Vagina (tissue), 2 donors: Measurements from ENCODE around the gene VN1R4.

Experiments
- POLR2A ChIP-seq, 2 donors: fragments of 450-650 bp; IDR thresholded peaks; one replicate each; pipeline ENCODE4 v1.6.1; 2017; ENCODE audit warnings: antibody characterized with exemption in 2 of 2, mild to moderate bottlenecking in 2 of 2, moderate library complexity in 2 of 2
- POLR2AphosphoS5 ChIP-seq, 2 donors: sonication (generic); formaldehyde crosslinking; IDR thresholded peaks; one replicate each; pipeline ENCODE4 v1.9.0; 2017; ENCODE audit warnings: antibody characterized with exemption in 2 of 2, mild to moderate bottlenecking in 2 of 2, low read depth in 1 of 2; ENCODE audit not compliant: insufficient read depth in 1 of 2
- TF ChIP-seq, protein P1 (sequence below), 3 experiments: fragments of 450-650 bp in 2 of 3; fragments of 200-600 bp in 1 of 3; sonication (generic) in 1 of 3; IDR thresholded peaks; one replicate each; pipeline ENCODE4 v1.5.1; 2017 to 2019; ENCODE audit warnings: antibody characterized with exemption in 3 of 3, mild to moderate bottlenecking in 2 of 3, moderate library complexity in 2 of 3

DNA sequence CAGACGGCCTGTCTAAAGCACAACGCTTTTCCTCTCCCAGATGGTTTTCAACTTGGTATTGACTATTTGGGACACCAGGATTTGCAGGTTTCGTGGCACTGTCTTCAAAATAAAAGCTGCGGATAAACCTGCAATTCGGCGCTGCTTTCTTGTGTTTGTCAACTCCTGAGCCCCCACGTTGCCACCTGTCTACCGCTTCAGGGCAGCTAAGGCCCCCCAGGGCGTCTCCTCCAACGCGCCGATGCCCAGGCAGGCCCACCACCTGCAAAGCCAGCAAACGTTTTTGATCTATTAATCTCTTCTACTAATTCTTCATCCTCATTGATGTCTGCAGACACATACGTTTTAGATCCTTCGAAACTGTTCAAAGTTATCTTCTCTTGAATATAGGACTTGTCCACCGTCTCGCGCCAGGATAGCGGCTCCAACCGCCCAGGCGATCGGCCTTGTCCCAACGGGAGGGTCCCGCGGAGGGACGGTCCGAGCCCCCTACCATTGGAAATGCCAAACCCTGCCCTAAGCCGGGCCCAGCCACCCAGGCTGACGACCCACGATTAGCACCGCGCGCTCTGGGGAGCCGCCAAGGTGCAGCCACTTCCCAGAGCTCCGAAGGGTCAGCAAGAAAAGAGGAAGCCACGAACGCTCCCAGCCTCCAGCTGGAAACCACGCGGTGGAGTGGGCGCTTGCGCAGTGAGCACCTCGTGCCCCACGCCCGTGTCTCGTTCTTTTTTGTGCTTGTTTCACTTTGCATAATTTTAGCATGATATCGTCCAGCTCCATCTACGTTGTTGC, 23.4 kb upstream of the VN1R4 start:
- TF ChIP-seq, protein P1, sequence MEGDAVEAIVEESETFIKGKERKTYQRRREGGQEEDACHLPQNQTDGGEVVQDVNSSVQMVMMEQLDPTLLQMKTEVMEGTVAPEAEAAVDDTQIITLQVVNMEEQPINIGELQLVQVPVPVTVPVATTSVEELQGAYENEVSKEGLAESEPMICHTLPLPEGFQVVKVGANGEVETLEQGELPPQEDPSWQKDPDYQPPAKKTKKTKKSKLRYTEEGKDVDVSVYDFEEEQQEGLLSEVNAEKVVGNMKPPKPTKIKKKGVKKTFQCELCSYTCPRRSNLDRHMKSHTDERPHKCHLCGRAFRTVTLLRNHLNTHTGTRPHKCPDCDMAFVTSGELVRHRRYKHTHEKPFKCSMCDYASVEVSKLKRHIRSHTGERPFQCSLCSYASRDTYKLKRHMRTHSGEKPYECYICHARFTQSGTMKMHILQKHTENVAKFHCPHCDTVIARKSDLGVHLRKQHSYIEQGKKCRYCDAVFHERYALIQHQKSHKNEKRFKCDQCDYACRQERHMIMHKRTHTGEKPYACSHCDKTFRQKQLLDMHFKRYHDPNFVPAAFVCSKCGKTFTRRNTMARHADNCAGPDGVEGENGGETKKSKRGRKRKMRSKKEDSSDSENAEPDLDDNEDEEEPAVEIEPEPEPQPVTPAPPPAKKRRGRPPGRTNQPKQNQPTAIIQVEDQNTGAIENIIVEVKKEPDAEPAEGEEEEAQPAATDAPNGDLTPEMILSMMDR (IDR thresholded peaks at IDR 0.05) = no peak
- TF ChIP-seq POLR2A (IDR thresholded peaks at IDR 0.05) (no peak), POLR2AphosphoS5 (IDR thresholded peaks at IDR 0.05; ENCODE audit: insufficient read depth in 1 of 2, low read depth in 1 of 2) (no peak)
